T-helper 2 cell treated with Interferon-gamma antibody and Interleukin-4, amounts not matched to agents 100 ng/mL and 5 ng/mL, for 36 hours (primary cell): ENCODE results near the gene ATP8A2. TPM values are rescaled to one million over a fixed set of nuclear protein-coding genes. Genes with fewer than 3 reads are reported as not detected.

Source experiments
- intact Hi-C: fragments of 100-400 bp; cut with micrococcal nuclease; formaldehyde crosslinking; loops from one replicate; pipeline ENCODE4 v1.15.1; 2023
- total RNA-seq: library from RNA; stranded (reverse); gene quantifications from 2 replicates; pipeline ENCODE4 v1.2.3, GENCODE V29; 2022

Gene ATP8A2
- total RNA-seq, 1 donor from 2014 or later = 0.50 TPM

GRCh38 chr13:25683056-25683455 is 311.3 kb downstream of the ATP8A2 start:
- intact Hi-C loops = no loop called here

GRCh38 chr13:25683662-25684370 is 312.0 kb downstream of the ATP8A2 start:
- intact Hi-C loops = no loop called here

- intact Hi-C loops = no loop called here
These were observed 312.7 kb downstream of the ATP8A2 start for GRCh38 chr13:25684491-25684890.

- intact Hi-C loops = no loop called here
These were observed 315.2 kb downstream of the ATP8A2 start for GRCh38 chr13:25686831-25687470.

GRCh38 chr13:25687471-25688225 is 315.9 kb downstream of the ATP8A2 start:
- intact Hi-C loops = no loop called here

GRCh38 chr13:25688536-25688935 is 316.8 kb downstream of the ATP8A2 start:
- intact Hi-C loops = no loop called here

GRCh38 chr13:25689539-25689938 is 317.8 kb downstream of the ATP8A2 start:
- intact Hi-C loops = no loop called here

GRCh38 chr13:25690582-25690981 is 318.8 kb downstream of the ATP8A2 start:
- intact Hi-C loops = no loop called here

GRCh38 chr13:25691654-25692053 is 319.9 kb downstream of the ATP8A2 start:
- intact Hi-C loops = no loop called here

- intact Hi-C loops = no loop called here
These were observed 320.3 kb downstream of the ATP8A2 start for GRCh38 chr13:25692099-25692498.

- intact Hi-C loops = no loop called here
These were observed 327.3 kb downstream of the ATP8A2 start for GRCh38 chr13:25699056-25699455.

GRCh38 chr13:25699600-25699999 is 327.8 kb downstream of the ATP8A2 start:
- intact Hi-C loops = no loop called here

GRCh38 chr13:25701304-25701703 is 329.5 kb downstream of the ATP8A2 start:
- intact Hi-C loops = no loop called here

- intact Hi-C loops = no loop called here
These were observed 330.6 kb downstream of the ATP8A2 start for GRCh38 chr13:25702386-25702785.

- intact Hi-C loops = no loop called here
These were observed 336.0 kb downstream of the ATP8A2 start for GRCh38 chr13:25707726-25708125.

- intact Hi-C loops = no loop called here
These were observed 336.5 kb downstream of the ATP8A2 start for GRCh38 chr13:25708268-25708667.

- intact Hi-C loops = no loop called here
These were observed 337.3 kb downstream of the ATP8A2 start for GRCh38 chr13:25709088-25709487.

GRCh38 chr13:25715760-25716159 is 344.0 kb downstream of the ATP8A2 start:
- intact Hi-C loops = loop anchor here (2.0 kb wide), 1 partner anchor 69 kb away; no protein-coding TSS in a partner anchor

GRCh38 chr13:25717666-25718197 is 346.0 kb downstream of the ATP8A2 start:
- intact Hi-C loops = loop anchor here (2.0 kb wide), 1 partner anchor 67 kb away; no protein-coding TSS in a partner anchor

- intact Hi-C loops = no loop called here
These were observed 347.9 kb downstream of the ATP8A2 start for GRCh38 chr13:25719666-25720065.

GRCh38 chr13:25722893-25723292 is 351.1 kb downstream of the ATP8A2 start:
- intact Hi-C loops = no loop called here

- intact Hi-C loops = no loop called here
These were observed 353.3 kb downstream of the ATP8A2 start for GRCh38 chr13:25725104-25725503.
